GM12878 (cell line): ENCODE measurements around the gene ZMIZ2. TPM values are rescaled to one million over a fixed set of nuclear protein-coding genes. Genes with fewer than 3 reads are reported as not detected.

Experiments
- ATAC-seq: fragments of 200-7000 bp; cut with Tn5 transposase; 3 replicates; pipeline ENCODE4 v1.9.1; 2020; ENCODE audit warnings: mild to moderate bottlenecking, moderate library complexity
- BruUV-seq: library from RNA; stranded (reverse); fragments of 400-500 nt; replicated peaks from 2 replicates; lab custom pipeline; 2021; lab: Mats Ljungman, UMichigan
- CTCF ChIA-PET: fragments of 300-600 bp; sonication (Branson Sonifier 250); formaldehyde crosslinking; extraction: SDS; loops from one replicate; lab custom pipeline; 2021; ENCODE audit warnings: inconsistent platforms; lab: Yijun Ruan, JAX
- POLR2A ChIA-PET: fragments of 350-600 bp; formaldehyde crosslinking; extraction: SDS; loops from one replicate; lab custom pipeline; 2021; ENCODE audit warnings: inconsistent platforms; lab: Charles Lee
- RAD21 ChIA-PET: fragments of 300-600 bp; sonication (Branson Sonifier 250); formaldehyde crosslinking; loops from one replicate; lab custom pipeline; 2023; ENCODE audit warnings: antibody characterized with exemption; ENCODE audit not compliant: unreplicated experiment; lab: Charles Lee
- SMC1A ChIA-PET: fragments of 300-600 bp; sonication (Branson Sonifier 250); formaldehyde crosslinking; loops from one replicate; lab custom pipeline; 2023; ENCODE audit not compliant: unreplicated experiment, uncharacterized antibody; lab: Charles Lee
- DNase-seq: peaks from one replicate; pipeline ENCODE4 v3.0.0-alpha.2; 2011; ENCODE audit warnings: low read depth, low spot score
- FAIRE-seq: peaks from 3 replicates; lab custom pipeline; 2011; peaks lifted over from hg19 to GRCh38; lab: Jason Lieb, UNC
- H2AFZ ChIP-seq: 2 replicates; pipeline ENCODE4 v1.6.0; 2011; ENCODE audit warnings: low read depth, low read length, control low read depth; ENCODE audit not compliant: control insufficient read depth
- H3K27ac ChIP-seq: 2 replicates; pipeline ENCODE4 v1.5.1; 2011; ENCODE audit warnings: control low read depth; ENCODE audit not compliant: control insufficient read depth, insufficient read depth
- H3K27me3 ChIP-seq, 2 experiments: replicated peaks in 1 of 2; 2 replicates each; pipeline versions ENCODE4 v1.6.0 to v1.6.1; 2011; ENCODE audit warnings: low read length in 1 of 2; ENCODE audit not compliant: control insufficient read depth in 2 of 2, insufficient read depth in 2 of 2
- H3K36me3 ChIP-seq, 2 experiments: 2 replicates each; pipeline ENCODE4 v1.5.1; 2011; ENCODE audit warnings: low read length in 1 of 2; ENCODE audit not compliant: control insufficient read depth in 2 of 2, insufficient read depth in 2 of 2
- H3K4me1 ChIP-seq: 2 replicates; pipeline ENCODE4 v1.6.1; 2011; ENCODE audit warnings: mild to moderate bottlenecking, low read length, moderate library complexity, mixed read lengths; ENCODE audit not compliant: control insufficient read depth, insufficient read depth
- H3K4me2 ChIP-seq: 2 replicates; pipeline ENCODE4 v1.6.0; 2011; ENCODE audit warnings: control low read depth; ENCODE audit not compliant: control insufficient read depth, insufficient read depth
- H3K4me3 ChIP-seq: fragments of 200-600 bp; sonication (generic); 2 replicates; pipeline ENCODE4 v1.5.1; 2016
- H3K79me2 ChIP-seq: 2 replicates; pipeline ENCODE4 v1.6.0; 2011; ENCODE audit warnings: low read length; ENCODE audit not compliant: control insufficient read depth, insufficient read depth
- H3K9ac ChIP-seq: 2 replicates; pipeline ENCODE4 v1.8.0; 2011; ENCODE audit warnings: low read length, control low read depth, mixed read lengths; ENCODE audit not compliant: control insufficient read depth, insufficient read depth
- H3K9me3 ChIP-seq: replicated peaks from 3 replicates; pipeline ENCODE4 v1.5.1; 2011; ENCODE audit warnings: mild to moderate bottlenecking, low read length; ENCODE audit not compliant: control insufficient read depth, insufficient read depth
- H4K20me1 ChIP-seq: 2 replicates; pipeline ENCODE4 v1.6.0; 2011; ENCODE audit not compliant: control insufficient read depth, insufficient read depth
- EP300 ChIP-seq, 2 experiments: fragments of 150-350 bp in 1 of 2; IDR thresholded peaks; 2 replicates each; pipeline ENCODE4 v1.6.1; 2011 to 2012; ENCODE audit warnings: low read depth in 2 of 2, low read length in 2 of 2, borderline replicate concordance in 1 of 2, improper control_type of control experiment in 1 of 2, inconsistent platforms in 1 of 2; ENCODE audit not compliant: control insufficient read depth in 1 of 2
- GATAD2B ChIP-seq: fragments of 450-650 bp; conservative IDR thresholded peaks from 2 replicates; pipeline ENCODE4 v1.6.1; 2017; ENCODE audit warnings: low read depth, mild to moderate bottlenecking, moderate library complexity
- IRF5 ChIP-seq: fragments of 450-650 bp; IDR thresholded peaks from 2 replicates; pipeline ENCODE4 v1.6.1; 2017; ENCODE audit warnings: borderline replicate concordance
- MYB ChIP-seq: fragments of 150-350 bp; IDR thresholded peaks from 2 replicates; pipeline ENCODE4 v1.6.1; 2014; ENCODE audit warnings: mild to moderate bottlenecking, low read depth, low read length, borderline replicate concordance
- POLR2AphosphoS2 ChIP-seq: IDR thresholded peaks from 2 replicates; pipeline ENCODE4 v1.6.1; 2011; ENCODE audit warnings: low read depth, mild to moderate bottlenecking, low read length, improper control_type of control experiment, moderate library complexity
- RUNX3 ChIP-seq: IDR thresholded peaks from 2 replicates; pipeline ENCODE4 v1.6.1; 2012; ENCODE audit warnings: low read length, inconsistent platforms
- TBL1XR1 ChIP-seq: IDR thresholded peaks from 2 replicates; pipeline ENCODE4 v1.6.1; 2012; ENCODE audit warnings: low read depth, low read length, improper control_type of control experiment
- WGBS: methylation state at CpG from one replicate; pipeline ENCODE4 v1.1.6; 2016; ENCODE audit warnings: low lambda C conversion rate; ENCODE audit not compliant: insufficient replicate concordance, insufficient coverage; ENCODE audit errors: missing lambda C conversion rate; 5-methylcytosine and 5-hydroxymethylcytosine counted together
- in situ Hi-C: fragments of 300-500 bp; cut with MboI; formaldehyde crosslinking; loops from 9 replicates; pipeline ENCODE4 v1.14.3; 2018; ENCODE audit warnings: mixed read lengths
- intact Hi-C: fragments of 100-400 bp; cut with micrococcal nuclease; formaldehyde crosslinking; loops from one replicate; pipeline ENCODE4 v1.14.2; 2022; ENCODE audit not compliant: unreplicated experiment
- polyA plus RNA-seq, 11 experiments: library from polyadenylated mRNA; depleted of rRNA in 4 of 11; unstranded in 6 of 11; stranded (reverse) in 5 of 11; fragments of >200 nt; fragmentation: Nextera tagmentation in 4 of 11; fragmentation: Illumina TruSeq in 1 of 11; extraction: Ambion mirVana in 4 of 11; extraction: Trizol in 1 of 11; gene quantifications; 1 replicate in 1 of 11; 2 replicates in 10 of 11; pipeline versions ENCODE4 v1.2.1 to v1.2.3, GENCODE V29; 2011 to 2016; ENCODE audit warnings: inconsistent platforms in 2 of 11, missing spikeins in 2 of 11, low read depth in 1 of 11
- total RNA-seq, 4 experiments: library from RNA; depleted of rRNA in 3 of 4; stranded (reverse); fragments of >200 nt in 3 of 4; fragmentation: Illumina TruSeq in 1 of 4; extraction: Trizol in 1 of 4; gene quantifications; 2 replicates each; pipeline versions ENCODE4 v1.2.1 to v1.2.3, GENCODE V29; 2013 to 2021
- TF ChIP-seq, protein P1 (sequence below): fragments of 450-650 bp; formaldehyde crosslinking; IDR thresholded peaks from 2 replicates; pipeline ENCODE4 v1.4.0; 2022; ENCODE audit warnings: mild to moderate bottlenecking, moderate library complexity
- TF ChIP-seq, protein P2 (sequence below): fragments of 450-650 bp; IDR thresholded peaks from 2 replicates; pipeline ENCODE4 v1.6.1; 2016; ENCODE audit warnings: mild to moderate bottlenecking, moderate library complexity, borderline replicate concordance
- TF ChIP-seq, protein P3 (sequence below): fragments of 450-650 bp; IDR thresholded peaks from 2 replicates; pipeline ENCODE4 v1.6.1; 2016; ENCODE audit warnings: mild to moderate bottlenecking

ZMIZ2 gene
- total and polyA plus RNA-seq, 10 of the 15 experiments (the other 5 are each of a cell fraction or from before 2014, with no cell fraction given), result 0.71 to 158 (median 17.0) TPM

- TF ChIP-seq, protein P1, sequence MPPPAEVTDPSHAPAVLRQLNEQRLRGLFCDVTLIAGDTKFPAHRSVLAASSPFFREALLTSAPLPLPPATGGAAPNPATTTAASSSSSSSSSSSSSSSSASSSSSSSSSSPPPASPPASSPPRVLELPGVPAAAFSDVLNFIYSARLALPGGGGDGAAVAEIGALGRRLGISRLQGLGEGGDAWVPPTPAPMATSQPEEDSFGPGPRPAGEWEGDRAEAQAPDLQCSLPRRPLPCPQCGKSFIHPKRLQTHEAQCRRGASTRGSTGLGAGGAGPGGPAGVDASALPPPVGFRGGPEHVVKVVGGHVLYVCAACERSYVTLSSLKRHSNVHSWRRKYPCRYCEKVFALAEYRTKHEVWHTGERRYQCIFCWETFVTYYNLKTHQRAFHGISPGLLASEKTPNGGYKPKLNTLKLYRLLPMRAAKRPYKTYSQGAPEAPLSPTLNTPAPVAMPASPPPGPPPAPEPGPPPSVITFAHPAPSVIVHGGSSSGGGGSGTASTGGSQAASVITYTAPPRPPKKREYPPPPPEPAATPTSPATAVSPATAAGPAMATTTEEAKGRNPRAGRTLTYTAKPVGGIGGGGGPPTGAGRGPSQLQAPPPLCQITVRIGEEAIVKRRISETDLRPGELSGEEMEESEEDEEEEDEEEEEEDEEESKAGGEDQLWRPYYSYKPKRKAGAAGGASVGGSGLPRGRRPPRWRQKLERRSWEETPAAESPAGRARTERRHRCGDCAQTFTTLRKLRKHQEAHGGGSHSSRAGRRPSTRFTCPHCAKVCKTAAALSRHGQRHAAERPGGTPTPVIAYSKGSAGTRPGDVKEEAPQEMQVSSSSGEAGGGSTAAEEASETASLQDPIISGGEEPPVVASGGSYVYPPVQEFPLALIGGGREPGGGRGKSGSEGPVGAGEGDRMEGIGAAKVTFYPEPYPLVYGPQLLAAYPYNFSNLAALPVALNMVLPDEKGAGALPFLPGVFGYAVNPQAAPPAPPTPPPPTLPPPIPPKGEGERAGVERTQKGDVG (CRISPR knock-in tag), result no peak
Observed at GRCh38 chr7:44765579-44766415, 17.1 kb downstream of the ZMIZ2 start (continued).

GRCh38 chr7:44766416-44766801 lies 17.8 kb downstream of the ZMIZ2 start:
- no peaks in the 10 kb centered on the region for H3K79me2 ChIP-seq
- CTCF ChIA-PET, result no interaction called here
- H3K27me3 ChIP-seq, result no peaks in the 10 kb centered on the region
- POLR2A ChIA-PET, result interaction anchor here (0.9 to 4.3 kb wide), 2 partner anchors 16 to 160 kb away, joined by 3 to 33 read pairs; partner anchors contain the start of gene OGDH
- no peak for FAIRE-seq
- no peak overlapping the region for H2AFZ ChIP-seq
- in situ Hi-C loops (no loop called here), intact Hi-C loops (no loop called here)
- H3K27ac ChIP-seq, result no peak overlapping the region
- peaks cover 36% of the 10 kb centered on the region for H3K4me1 ChIP-seq
- RAD21 ChIA-PET, result interaction anchor here (1.0 kb wide), 1 partner anchor 90 kb away, joined by 3 read pairs; no protein-coding TSS in a partner anchor
- ATAC-seq, result no peak
- no peaks in the 10 kb centered on the region for H3K9me3 ChIP-seq
- H3K36me3 ChIP-seq, result peaks cover 19 to 46% of the 10 kb centered on the region in 2 experiments
- WGBS, result 94% methylated on average over 11 of the region's 11 CpGs
- no peak for DNase-seq
- no peak overlapping the region for H3K9ac ChIP-seq
- SMC1A ChIA-PET, result interaction anchor here (0.7 to 1.2 kb wide), 2 partner anchors 14 to 56 kb away, joined by 3 to 4 read pairs; no protein-coding TSS in a partner anchor
- H3K4me3 ChIP-seq, result no peak overlapping the region
- no TSS peak for BruUV-seq
- no peak overlapping the region for H3K4me2 ChIP-seq
- H4K20me1 ChIP-seq, result no peaks in the 10 kb centered on the region
- TF ChIP-seq, protein P2, sequence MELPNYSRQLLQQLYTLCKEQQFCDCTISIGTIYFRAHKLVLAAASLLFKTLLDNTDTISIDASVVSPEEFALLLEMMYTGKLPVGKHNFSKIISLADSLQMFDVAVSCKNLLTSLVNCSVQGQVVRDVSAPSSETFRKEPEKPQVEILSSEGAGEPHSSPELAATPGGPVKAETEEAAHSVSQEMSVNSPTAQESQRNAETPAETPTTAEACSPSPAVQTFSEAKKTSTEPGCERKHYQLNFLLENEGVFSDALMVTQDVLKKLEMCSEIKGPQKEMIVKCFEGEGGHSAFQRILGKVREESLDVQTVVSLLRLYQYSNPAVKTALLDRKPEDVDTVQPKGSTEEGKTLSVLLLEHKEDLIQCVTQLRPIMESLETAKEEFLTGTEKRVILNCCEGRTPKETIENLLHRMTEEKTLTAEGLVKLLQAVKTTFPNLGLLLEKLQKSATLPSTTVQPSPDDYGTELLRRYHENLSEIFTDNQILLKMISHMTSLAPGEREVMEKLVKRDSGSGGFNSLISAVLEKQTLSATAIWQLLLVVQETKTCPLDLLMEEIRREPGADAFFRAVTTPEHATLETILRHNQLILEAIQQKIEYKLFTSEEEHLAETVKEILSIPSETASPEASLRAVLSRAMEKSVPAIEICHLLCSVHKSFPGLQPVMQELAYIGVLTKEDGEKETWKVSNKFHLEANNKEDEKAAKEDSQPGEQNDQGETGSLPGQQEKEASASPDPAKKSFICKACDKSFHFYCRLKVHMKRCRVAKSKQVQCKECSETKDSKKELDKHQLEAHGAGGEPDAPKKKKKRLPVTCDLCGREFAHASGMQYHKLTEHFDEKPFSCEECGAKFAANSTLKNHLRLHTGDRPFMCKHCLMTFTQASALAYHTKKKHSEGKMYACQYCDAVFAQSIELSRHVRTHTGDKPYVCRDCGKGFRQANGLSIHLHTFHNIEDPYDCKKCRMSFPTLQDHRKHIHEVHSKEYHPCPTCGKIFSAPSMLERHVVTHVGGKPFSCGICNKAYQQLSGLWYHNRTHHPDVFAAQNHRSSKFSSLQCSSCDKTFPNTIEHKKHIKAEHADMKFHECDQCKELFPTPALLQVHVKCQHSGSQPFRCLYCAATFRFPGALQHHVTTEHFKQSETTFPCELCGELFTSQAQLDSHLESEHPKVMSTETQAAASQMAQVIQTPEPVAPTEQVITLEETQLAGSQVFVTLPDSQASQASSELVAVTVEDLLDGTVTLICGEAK, result no peak
- TF ChIP-seq GATAD2B (no peak), EP300 (IDR thresholded peaks at IDR 0.05; ENCODE audit: borderline replicate concordance in 1 of 2, control insufficient read depth in 1 of 2, low read depth in 2 of 2, low read length in 2 of 2) (no peak), TBL1XR1 (no peak), IRF5 (no peak), MYB (no peak), RUNX3 (no peak), POLR2AphosphoS2 (no peak)
- TF ChIP-seq, protein P3, sequence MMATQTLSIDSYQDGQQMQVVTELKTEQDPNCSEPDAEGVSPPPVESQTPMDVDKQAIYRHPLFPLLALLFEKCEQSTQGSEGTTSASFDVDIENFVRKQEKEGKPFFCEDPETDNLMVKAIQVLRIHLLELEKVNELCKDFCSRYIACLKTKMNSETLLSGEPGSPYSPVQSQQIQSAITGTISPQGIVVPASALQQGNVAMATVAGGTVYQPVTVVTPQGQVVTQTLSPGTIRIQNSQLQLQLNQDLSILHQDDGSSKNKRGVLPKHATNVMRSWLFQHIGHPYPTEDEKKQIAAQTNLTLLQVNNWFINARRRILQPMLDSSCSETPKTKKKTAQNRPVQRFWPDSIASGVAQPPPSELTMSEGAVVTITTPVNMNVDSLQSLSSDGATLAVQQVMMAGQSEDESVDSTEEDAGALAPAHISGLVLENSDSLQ, result no peak
